SK-N-SH (cell line): ENCODE data around the gene LCN1. TPM values are rescaled to one million over a fixed set of nuclear protein-coding genes. Genes with fewer than 3 reads are reported as not detected.

Experiments used
- CTCF ChIA-PET: fragments of 300-600, 350-600 bp; formaldehyde crosslinking; extraction: SDS; loops from one replicate; lab custom pipeline; 2021; lab: Yijun Ruan, JAX
- POLR2A ChIA-PET: fragments of 350-600 bp; sonication (Branson Sonifier 250); formaldehyde crosslinking; extraction: SDS; loops from one replicate; lab custom pipeline; 2020; ENCODE audit warnings: antibody characterized with exemption, inconsistent platforms; lab: Yijun Ruan, JAX
- DNase-seq: peaks from one replicate; pipeline ENCODE4 v3.0.0; 2012
- H2AFZ ChIP-seq: fragments of 200-600 bp; sonication (generic); 2 replicates; pipeline ENCODE4 v1.8.1; 2016; ENCODE audit warnings: antibody characterized with exemption, mild to moderate bottlenecking, low read depth
- H3F3A ChIP-seq: fragments of 200-600 bp; sonication (generic); replicated peaks from 2 replicates; pipeline ENCODE3; 2016; ENCODE audit warnings: antibody characterized with exemption, mild to moderate bottlenecking; ENCODE audit not compliant: insufficient read depth
- H3K27ac ChIP-seq, 2 experiments: fragments of 200-500 bp in 1 of 2; fragments of 200-600 bp in 1 of 2; sonication (Bioruptor generic) in 1 of 2; sonication (generic), shearing (Covaris generic) in 1 of 2; 2 replicates each; pipeline versions ENCODE4 v1.5.1 to v1.6.1; 2014 to 2016; ENCODE audit warnings: low read depth in 2 of 2, inconsistent platforms in 1 of 2, low read length in 1 of 2, mild to moderate bottlenecking in 1 of 2, mixed read lengths in 1 of 2
- H3K27me3 ChIP-seq: fragments of 200-600 bp; sonication (generic), shearing (Covaris generic); 2 replicates; pipeline ENCODE4 v1.6.1; 2016; ENCODE audit warnings: mixed run types; ENCODE audit not compliant: insufficient read depth
- H3K36me3 ChIP-seq, 2 experiments: fragments of 200-500 bp in 1 of 2; fragments of 200-600 bp in 1 of 2; sonication (Bioruptor generic) in 1 of 2; sonication (generic) in 1 of 2; replicated peaks in 1 of 2; 2 replicates each; pipeline versions ENCODE3 to v1.5.1; 2014 to 2016; ENCODE audit warnings: low read length in 1 of 2, mild to moderate bottlenecking in 1 of 2; ENCODE audit not compliant: insufficient read depth in 2 of 2, control insufficient read depth in 1 of 2
- H3K4me1 ChIP-seq, 2 experiments: fragments of 200-500 bp in 1 of 2; fragments of 200-600 bp in 1 of 2; sonication (Bioruptor generic) in 1 of 2; sonication (generic), shearing (Covaris generic) in 1 of 2; 2 replicates each; pipeline versions ENCODE4 v1.5.1 to v1.6.1; 2014 to 2016; ENCODE audit warnings: low read depth in 1 of 2, low read length in 1 of 2, mixed run types in 1 of 2; ENCODE audit not compliant: insufficient read depth in 2 of 2, control insufficient read depth in 1 of 2
- H3K4me2 ChIP-seq: fragments of 200-600 bp; sonication (generic), shearing (Covaris generic); 2 replicates; pipeline ENCODE4 v1.6.1; 2017; ENCODE audit warnings: mixed run types
- H3K4me3 ChIP-seq, 2 experiments: fragments of 200-500 bp in 1 of 2; fragments of 200-600 bp in 1 of 2; sonication (Bioruptor generic) in 1 of 2; sonication (generic), shearing (Covaris generic) in 1 of 2; 2 replicates each; pipeline versions ENCODE4 v1.5.1 to v1.8.1; 2014 to 2016; ENCODE audit warnings: low read depth in 2 of 2, inconsistent platforms in 1 of 2, low read length in 1 of 2, mild to moderate bottlenecking in 1 of 2, mixed read lengths in 1 of 2, moderate library complexity in 1 of 2
- H3K79me2 ChIP-seq: fragments of 200-600 bp; sonication (generic); 2 replicates; pipeline ENCODE4 v1.8.1; 2017; ENCODE audit warnings: mild to moderate bottlenecking; ENCODE audit not compliant: insufficient read depth
- H3K9ac ChIP-seq: fragments of 200-600 bp; sonication (generic); 2 replicates; pipeline ENCODE4 v1.6.1; 2017; ENCODE audit warnings: mixed run types
- H3K9me2 ChIP-seq: fragments of 200-600 bp; sonication (generic); 2 replicates; pipeline ENCODE4 v1.6.1; 2017; ENCODE audit warnings: mixed run types
- H3K9me3 ChIP-seq: fragments of 200-600 bp; sonication (generic); 2 replicates; pipeline ENCODE4 v1.6.1; 2017; ENCODE audit warnings: mixed run types, mild to moderate bottlenecking, moderate library complexity
- H4K20me1 ChIP-seq: fragments of 200-600 bp; sonication (generic); 2 replicates; pipeline ENCODE4 v1.6.1; 2017; ENCODE audit warnings: mild to moderate bottlenecking, mixed run types; ENCODE audit not compliant: insufficient read depth
- CHD2 ChIP-seq: fragments of 150-350 bp; IDR thresholded peaks from 2 replicates; pipeline ENCODE4 v1.6.1; 2018; ENCODE audit warnings: low read length; ENCODE audit not compliant: partially characterized antibody
- CTCF ChIP-seq: fragments of 200-600 bp; sonication (generic); IDR thresholded peaks from 2 replicates; pipeline ENCODE4 v1.6.1; 2017; ENCODE audit warnings: antibody characterized with exemption, mild to moderate bottlenecking, moderate library complexity
- EZH2phosphoT487 ChIP-seq: fragments of 200-600 bp; sonication (generic); IDR thresholded peaks from 2 replicates; pipeline ENCODE4 v1.6.1; 2017; ENCODE audit warnings: low read depth, mixed run types, mild to moderate bottlenecking, antibody characterized with exemption, moderate library complexity, borderline replicate concordance
- GABPA ChIP-seq: IDR thresholded peaks from 2 replicates; pipeline ENCODE4 v1.4.0; 2012; ENCODE audit warnings: low read depth, mild to moderate bottlenecking
- JUND ChIP-seq: IDR thresholded peaks from 2 replicates; pipeline ENCODE4 v1.4.0; 2012
- RXRA ChIP-seq: IDR thresholded peaks from 2 replicates; pipeline ENCODE4 v1.4.0; 2012; ENCODE audit warnings: low read depth, mild to moderate bottlenecking, borderline replicate concordance
- YY1 ChIP-seq: IDR thresholded peaks from 2 replicates; pipeline ENCODE4 v1.4.0; 2012; ENCODE audit warnings: low read depth, mild to moderate bottlenecking
- WGBS: methylation state at CpG from one replicate; pipeline ENCODE4 v1.1.6; 2017; ENCODE audit warnings: low lambda C conversion rate; 5-methylcytosine and 5-hydroxymethylcytosine counted together
- polyA plus RNA-seq, 3 experiments: library from polyadenylated mRNA; depleted of rRNA; stranded (reverse); fragments of >200 nt; gene quantifications; 2 replicates each; pipeline ENCODE4 v1.2.3, GENCODE V29; 2012
- TF ChIP-seq, protein P1 (sequence below): IDR thresholded peaks from 2 replicates; pipeline ENCODE4 v1.4.0; 2012; ENCODE audit warnings: low read depth
- TF ChIP-seq, protein P2 (sequence below): fragments of 150-350 bp; IDR thresholded peaks from 2 replicates; pipeline ENCODE4 v1.6.1; 2016; ENCODE audit warnings: mild to moderate bottlenecking, low read depth, low read length
- TF ChIP-seq, protein P3 (sequence below): IDR thresholded peaks from 2 replicates; pipeline ENCODE4 v1.4.0; 2012; ENCODE audit warnings: low read depth, borderline replicate concordance

The LCN1 gene
- polyA plus RNA-seq, 1 of the 3 experiments (the other 2 are of a cell fraction): not detected

GRCh38 chr9:135563039-135563476 lies 41.8 kb downstream of the LCN1 start:
- DNase-seq: no peak
- Histone ChIP-seq H2AFZ (no peak overlapping the region), H3K27ac (no peak overlapping the region), H3K9me3 (no peaks in the 10 kb centered on the region), H3K9ac (no peak overlapping the region), H3F3A (no peaks in the 10 kb centered on the region), H3K9me2 (no peaks in the 10 kb centered on the region), H3K79me2 (no peaks in the 10 kb centered on the region), H4K20me1 (no peaks in the 10 kb centered on the region), H3K36me3 (no peaks in the 10 kb centered on the region), H3K4me3 (no peak overlapping the region), H3K4me1 (no peaks in the 10 kb centered on the region), H3K27me3 (no peaks in the 10 kb centered on the region), H3K4me2 (no peak overlapping the region)
- ChIA-PET CTCF (no interaction called here), POLR2A (no interaction called here)
- WGBS: 7% methylated on average over 1 of the region's 1 CpG
- TF ChIP-seq, protein P1, sequence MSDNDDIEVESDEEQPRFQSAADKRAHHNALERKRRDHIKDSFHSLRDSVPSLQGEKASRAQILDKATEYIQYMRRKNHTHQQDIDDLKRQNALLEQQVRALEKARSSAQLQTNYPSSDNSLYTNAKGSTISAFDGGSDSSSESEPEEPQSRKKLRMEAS: no peak
- TF ChIP-seq CTCF: no peak
- TF ChIP-seq, protein P2, sequence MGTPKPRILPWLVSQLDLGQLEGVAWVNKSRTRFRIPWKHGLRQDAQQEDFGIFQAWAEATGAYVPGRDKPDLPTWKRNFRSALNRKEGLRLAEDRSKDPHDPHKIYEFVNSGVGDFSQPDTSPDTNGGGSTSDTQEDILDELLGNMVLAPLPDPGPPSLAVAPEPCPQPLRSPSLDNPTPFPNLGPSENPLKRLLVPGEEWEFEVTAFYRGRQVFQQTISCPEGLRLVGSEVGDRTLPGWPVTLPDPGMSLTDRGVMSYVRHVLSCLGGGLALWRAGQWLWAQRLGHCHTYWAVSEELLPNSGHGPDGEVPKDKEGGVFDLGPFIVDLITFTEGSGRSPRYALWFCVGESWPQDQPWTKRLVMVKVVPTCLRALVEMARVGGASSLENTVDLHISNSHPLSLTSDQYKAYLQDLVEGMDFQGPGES: no peak
- TF ChIP-seq EZH2phosphoT487: no peak
- TF ChIP-seq JUND: no peak
- TF ChIP-seq CHD2: no peak
- TF ChIP-seq GABPA: no peak
- no peak for TF ChIP-seq YY1

DNA sequence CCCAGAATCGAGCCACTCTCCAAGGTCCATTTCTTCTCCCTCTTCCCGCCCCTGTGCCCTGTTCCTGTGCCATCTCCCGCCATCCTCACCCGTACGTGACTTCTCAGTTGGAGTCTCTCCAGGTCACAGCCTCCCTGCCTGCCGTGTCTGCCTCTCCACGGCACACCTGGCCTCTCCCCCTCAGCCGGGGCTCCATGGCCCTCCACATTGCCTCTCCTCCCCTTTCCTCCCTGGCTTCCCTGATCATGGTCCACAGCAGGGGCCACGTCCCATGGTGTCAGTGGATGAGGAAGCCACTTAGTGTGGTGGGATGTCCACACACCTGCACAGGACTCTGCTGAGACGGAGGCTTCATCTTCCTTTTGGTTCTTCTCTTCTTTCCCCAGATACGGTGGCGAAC lies 42.6 kb downstream of the LCN1 start:
- no peaks in the 10 kb centered on the region for H3F3A ChIP-seq
- no peaks in the 10 kb centered on the region for H3K36me3 ChIP-seq
- H3K9ac ChIP-seq: no peak overlapping the region
- ChIA-PET POLR2A (no interaction called here), CTCF (no interaction called here)
- H3K27me3 ChIP-seq: no peaks in the 10 kb centered on the region
- no peak for DNase-seq
- H3K4me2 ChIP-seq: no peak overlapping the region
- 55% methylated on average over 12 of the region's 12 CpGs for WGBS
- H3K27ac ChIP-seq: no peak overlapping the region
- H3K4me1 ChIP-seq: no peaks in the 10 kb centered on the region
- H2AFZ ChIP-seq: no peak overlapping the region
- no peaks in the 10 kb centered on the region for H3K9me2 ChIP-seq
- TF ChIP-seq RXRA (no peak), JUND (no peak)
- TF ChIP-seq, protein P3, sequence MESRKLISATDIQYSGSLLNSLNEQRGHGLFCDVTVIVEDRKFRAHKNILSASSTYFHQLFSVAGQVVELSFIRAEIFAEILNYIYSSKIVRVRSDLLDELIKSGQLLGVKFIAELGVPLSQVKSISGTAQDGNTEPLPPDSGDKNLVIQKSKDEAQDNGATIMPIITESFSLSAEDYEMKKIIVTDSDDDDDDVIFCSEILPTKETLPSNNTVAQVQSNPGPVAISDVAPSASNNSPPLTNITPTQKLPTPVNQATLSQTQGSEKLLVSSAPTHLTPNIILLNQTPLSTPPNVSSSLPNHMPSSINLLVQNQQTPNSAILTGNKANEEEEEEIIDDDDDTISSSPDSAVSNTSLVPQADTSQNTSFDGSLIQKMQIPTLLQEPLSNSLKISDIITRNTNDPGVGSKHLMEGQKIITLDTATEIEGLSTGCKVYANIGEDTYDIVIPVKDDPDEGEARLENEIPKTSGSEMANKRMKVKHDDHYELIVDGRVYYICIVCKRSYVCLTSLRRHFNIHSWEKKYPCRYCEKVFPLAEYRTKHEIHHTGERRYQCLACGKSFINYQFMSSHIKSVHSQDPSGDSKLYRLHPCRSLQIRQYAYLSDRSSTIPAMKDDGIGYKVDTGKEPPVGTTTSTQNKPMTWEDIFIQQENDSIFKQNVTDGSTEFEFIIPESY: no peak
- no peaks in the 10 kb centered on the region for H3K9me3 ChIP-seq
- H3K79me2 ChIP-seq: no peaks in the 10 kb centered on the region
- H4K20me1 ChIP-seq: no peaks in the 10 kb centered on the region
- H3K4me3 ChIP-seq: no peak overlapping the region
